Measurements from ENCODE around the gene SCN2B. TPM values are rescaled to one million over a fixed set of nuclear protein-coding genes. Genes with fewer than 3 reads are reported as not detected.

SCN2B gene
- total and polyA plus RNA-seq, 2 of the 13 experiments (the other 11 are each of a cell fraction or from before 2014, with no cell fraction given), result 0.01 to 0.02 TPM

DNA sequence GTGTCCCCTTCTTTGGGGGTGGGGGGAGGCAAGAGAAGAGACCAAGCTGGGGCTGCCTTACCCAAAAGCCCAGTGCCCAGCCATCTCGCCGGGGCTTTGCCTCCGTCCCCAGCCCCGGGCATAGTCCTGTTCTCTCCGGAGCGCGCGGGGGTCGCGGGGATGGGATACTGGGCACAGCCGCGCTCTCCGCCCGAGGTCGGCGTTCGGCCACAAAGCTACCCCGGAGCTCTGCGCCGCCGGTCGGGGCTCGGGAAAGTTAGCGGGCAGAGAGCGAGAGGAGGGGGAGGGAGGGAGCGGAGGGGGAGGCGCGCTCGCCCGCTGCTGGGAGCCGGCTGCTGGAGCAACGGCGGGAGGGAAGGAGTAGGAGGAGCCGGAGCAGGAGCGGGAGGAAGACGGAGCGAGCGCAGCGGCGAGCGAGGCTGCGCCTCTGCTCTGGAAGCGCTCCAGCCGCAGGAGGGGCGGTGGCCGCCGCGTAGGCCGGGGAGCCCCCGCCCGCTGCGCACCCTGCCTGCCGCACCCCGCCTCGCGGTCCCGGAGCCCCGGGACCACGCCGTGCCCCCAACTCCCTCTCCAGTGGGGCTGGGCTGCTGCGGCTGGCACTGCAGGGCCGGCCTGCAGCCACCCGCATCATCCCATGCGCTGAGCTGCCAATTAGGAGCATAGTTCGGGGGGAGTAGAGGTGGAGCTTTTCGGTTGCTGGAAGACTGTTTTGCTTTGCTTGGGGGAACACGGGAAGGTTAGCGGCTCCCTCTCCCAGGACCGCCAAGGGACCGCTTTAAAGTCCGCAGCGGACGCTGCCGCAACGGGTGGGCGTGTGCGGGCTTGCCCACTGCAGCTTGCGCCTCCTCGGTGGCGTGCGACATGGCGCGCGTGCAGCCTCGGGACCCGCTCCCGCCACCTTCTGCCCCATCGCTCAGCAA lies 23.6 kb downstream of the SCN2B start, which contains the start of gene SCN4B (continued):
- TF ChIP-seq TEAD3 (CRISPR knock-in tag; optimal IDR thresholded peaks at IDR 0.05; ENCODE audit: borderline replicate concordance) (no peak), SAFB2 (CRISPR knock-in tag; IDR thresholded peaks at IDR 0.05; ENCODE audit: borderline replicate concordance, low read depth) (no peak), ZNF549 (CRISPR knock-in tag; IDR thresholded peaks at IDR 0.05) (no peak), MAF1 (CRISPR knock-in tag; IDR thresholded peaks at IDR 0.05; ENCODE audit: borderline replicate concordance) (no peak), SKI (IDR thresholded peaks at IDR 0.05; ENCODE audit: partially characterized antibody) (no peak), ZNF746 (CRISPR knock-in tag; IDR thresholded peaks at IDR 0.05) (no peak), AGO2 (optimal IDR thresholded peaks at IDR 0.05; ENCODE audit: low read depth, low read length) (no peak), ZNF766 (CRISPR knock-in tag; IDR thresholded peaks at IDR 0.05; ENCODE audit: borderline replicate concordance) (no peak), ZNF800 (CRISPR knock-in tag; IDR thresholded peaks at IDR 0.05) (peak; percentile 63; the same call in 1 of the 2 replicates), TFDP1 (CRISPR knock-in tag; IDR thresholded peaks at IDR 0.05; ENCODE audit: borderline replicate concordance) (no peak), ZMYM2 (CRISPR knock-in tag; IDR thresholded peaks at IDR 0.05) (no peak), CBX2 (IDR thresholded peaks at IDR 0.05; ENCODE audit: low read depth, low read length) (no peak), CBX2 (CRISPR knock-in tag; IDR thresholded peaks at IDR 0.05; ENCODE audit: low read depth) (no peak), SAP130 (CRISPR knock-in tag; IDR thresholded peaks at IDR 0.05; ENCODE audit: low read depth) (no peak), HIC2 (CRISPR knock-in tag; IDR thresholded peaks at IDR 0.05; ENCODE audit: low read depth) (no peak), ZNF34 (CRISPR knock-in tag; IDR thresholded peaks at IDR 0.05; ENCODE audit: borderline replicate concordance) (no peak), HNRNPLL (IDR thresholded peaks at IDR 0.05; ENCODE audit: low read depth, low read length, poor library complexity, severe bottlenecking) (peak; percentile 79), AKNA (CRISPR knock-in tag; IDR thresholded peaks at IDR 0.05; ENCODE audit: borderline replicate concordance) (no peak), RFXANK (CRISPR knock-in tag; IDR thresholded peaks at IDR 0.05) (no peak), ZNF660 (CRISPR knock-in tag; IDR thresholded peaks at IDR 0.05; ENCODE audit: borderline replicate concordance, low read depth) (no peak)
